IMR-90 (cell line): ENCODE measurements around the gene ZNF492.

Source experiments
- CEBPB ChIP-seq: IDR thresholded peaks from 2 replicates; pipeline ENCODE4 v1.6.1; 2012; ENCODE audit warnings: low read depth, low read length, improper control_type of control experiment
- CTCF ChIP-seq: conservative IDR thresholded peaks from 2 replicates; pipeline ENCODE4 v1.5.1; 2012; ENCODE audit warnings: mild to moderate bottlenecking, low read depth, low read length, improper control_type of control experiment
- FOS ChIP-seq: fragments of 150-350 bp; IDR thresholded peaks from 2 replicates; pipeline ENCODE4 v1.6.1; 2016; ENCODE audit warnings: low read depth, low read length
- MAZ ChIP-seq: IDR thresholded peaks from 2 replicates; pipeline ENCODE4 v1.6.1; 2012; ENCODE audit warnings: low read depth, mild to moderate bottlenecking, low read length, improper control_type of control experiment, moderate library complexity, borderline replicate concordance
- MXI1 ChIP-seq: IDR thresholded peaks from 2 replicates; pipeline ENCODE4 v1.6.1; 2012; ENCODE audit warnings: low read depth, mild to moderate bottlenecking, low read length, moderate library complexity, borderline replicate concordance
- POLR2A ChIP-seq: IDR thresholded peaks from 2 replicates; pipeline ENCODE4 v1.6.1; 2012; ENCODE audit warnings: mild to moderate bottlenecking, low read depth, low read length
- SMC3 ChIP-seq: fragments of 150-350 bp; IDR thresholded peaks from 2 replicates; pipeline ENCODE4 v1.6.1; 2016; ENCODE audit warnings: low read depth, mild to moderate bottlenecking, antibody characterized with exemption, low read length, moderate library complexity
- TF ChIP-seq, protein P1 (sequence below): fragments of 150-350 bp; IDR thresholded peaks from 2 replicates; pipeline ENCODE4 v1.6.1; 2017; ENCODE audit warnings: mild to moderate bottlenecking, antibody characterized with exemption, low read length, low read depth

- TF ChIP-seq MXI1 = no peak
- TF ChIP-seq CEBPB = no peak
- TF ChIP-seq CTCF = no peak
- TF ChIP-seq, protein P1, sequence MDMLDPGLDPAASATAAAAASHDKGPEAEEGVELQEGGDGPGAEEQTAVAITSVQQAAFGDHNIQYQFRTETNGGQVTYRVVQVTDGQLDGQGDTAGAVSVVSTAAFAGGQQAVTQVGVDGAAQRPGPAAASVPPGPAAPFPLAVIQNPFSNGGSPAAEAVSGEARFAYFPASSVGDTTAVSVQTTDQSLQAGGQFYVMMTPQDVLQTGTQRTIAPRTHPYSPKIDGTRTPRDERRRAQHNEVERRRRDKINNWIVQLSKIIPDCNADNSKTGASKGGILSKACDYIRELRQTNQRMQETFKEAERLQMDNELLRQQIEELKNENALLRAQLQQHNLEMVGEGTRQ = no peak
- no peak for TF ChIP-seq MAZ
- no peak for TF ChIP-seq SMC3
- TF ChIP-seq POLR2A = no peak
- no peak for TF ChIP-seq FOS
Measured at GRCh38 chr19:22604571-22605274, 29.4 kb upstream of the ZNF492 start.
